Glomerular endothelial cell (primary cell): ENCODE measurements around the gene EPS8L2. TPM values are rescaled to one million over a fixed set of nuclear protein-coding genes. Genes with fewer than 3 reads are reported as not detected.

Source experiments
- DNase-seq: peaks from one replicate; pipeline ENCODE4 v3.0.0-alpha.2; 2011; ENCODE audit warnings: low read depth, low spot score; ENCODE audit errors: extremely low read depth
- total RNA-seq: library from RNA; depleted of rRNA; stranded (reverse); fragments of >200 nt; gene quantifications from 2 replicates; pipeline ENCODE4 v1.2.3, GENCODE V29; 2015

Gene EPS8L2
- total RNA-seq, 1 donor from 2014 or later, result 18.1 TPM

DNA sequence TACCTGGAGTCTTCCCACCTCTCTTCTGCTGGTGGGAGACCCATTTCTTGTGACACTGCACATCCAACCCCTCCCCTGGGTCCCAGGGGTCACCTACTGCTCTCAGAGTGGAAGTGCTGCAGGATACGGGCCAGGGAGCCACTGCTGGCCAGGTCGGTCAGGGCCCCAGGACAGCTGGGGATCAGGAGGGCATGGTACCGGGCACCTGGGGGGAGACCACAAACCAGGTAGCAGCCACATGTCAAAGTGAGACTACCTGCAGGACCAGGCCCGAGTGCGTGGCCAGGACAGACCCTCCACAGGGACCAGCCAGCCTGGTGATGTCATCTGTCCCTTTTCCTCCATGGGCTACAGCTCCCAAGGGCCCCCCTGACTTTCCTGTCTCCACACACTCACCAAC is 67.4 kb downstream of the EPS8L2 start:
- DNase-seq, result no peak

DNA sequence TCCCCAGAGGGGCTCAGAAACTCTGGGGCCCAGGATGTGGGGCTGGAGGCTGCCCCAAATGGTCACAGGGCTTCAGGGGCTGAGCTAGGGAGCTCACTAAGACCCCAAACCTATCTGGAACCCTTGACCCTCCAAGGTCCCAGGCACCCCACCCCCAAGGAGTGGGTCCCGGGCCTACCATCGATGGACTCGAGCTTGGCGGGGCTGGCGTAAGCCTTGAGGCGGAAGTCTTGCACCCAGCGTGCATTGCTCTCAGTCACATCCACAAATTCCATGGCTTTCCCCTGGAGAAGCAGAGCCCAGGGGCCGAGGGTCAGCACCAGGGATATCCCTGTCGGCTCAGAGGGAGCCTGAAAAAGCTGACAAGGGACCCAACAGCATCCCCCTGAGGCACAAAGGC is 67.8 kb downstream of the EPS8L2 start:
- DNase-seq, result no peak

DNA sequence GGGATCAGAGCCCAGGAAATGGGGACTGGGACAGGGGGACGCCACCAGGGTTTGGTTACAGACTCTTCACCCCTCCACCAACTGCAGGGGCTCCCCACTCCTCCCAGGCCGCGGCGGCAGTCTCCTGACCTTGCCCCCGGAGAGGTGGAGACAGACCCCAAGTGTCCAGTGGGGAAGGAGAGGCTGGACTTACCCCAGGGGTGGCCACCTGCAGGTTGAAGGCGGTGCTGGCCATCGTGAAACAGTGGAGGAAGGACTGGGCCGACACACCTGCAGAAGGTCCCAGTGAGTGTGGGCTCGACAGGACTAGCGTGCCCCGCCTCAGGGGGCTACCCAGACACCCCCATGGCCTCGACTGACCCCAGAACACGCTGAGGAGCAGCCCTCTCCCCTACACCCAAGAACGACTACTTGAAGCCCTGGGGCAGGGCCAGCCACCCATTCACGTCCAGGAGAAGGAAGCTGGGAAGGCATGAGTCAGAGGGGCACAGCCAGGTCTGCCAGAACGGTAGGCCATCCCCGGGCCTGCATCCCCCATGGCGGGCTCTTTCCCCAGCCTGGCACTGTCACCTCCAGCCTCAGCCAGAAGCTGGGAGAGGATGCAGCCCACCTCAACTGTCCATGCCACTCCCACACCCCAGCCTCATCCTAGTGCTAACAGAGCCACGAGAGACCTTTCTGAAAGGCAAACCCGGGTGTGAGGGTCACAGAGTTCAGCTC is 69.0 kb downstream of the EPS8L2 start:
- DNase-seq, result no peak

DNA sequence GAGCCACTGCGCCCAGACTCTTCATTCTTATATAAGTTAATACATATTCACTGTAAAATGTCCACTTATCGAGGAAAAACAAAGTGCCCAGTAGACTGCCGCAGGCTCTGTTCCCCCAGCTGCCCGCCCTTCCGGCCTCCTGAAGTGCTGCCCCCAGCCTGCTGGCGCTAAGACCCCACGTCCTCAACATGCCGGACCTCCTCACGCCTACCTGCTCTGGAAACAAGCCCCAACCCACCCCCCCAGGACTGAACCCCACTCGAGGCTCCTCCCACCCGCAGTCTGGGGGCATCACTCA is 70.2 kb downstream of the EPS8L2 start:
- DNase-seq, result no peak

DNA sequence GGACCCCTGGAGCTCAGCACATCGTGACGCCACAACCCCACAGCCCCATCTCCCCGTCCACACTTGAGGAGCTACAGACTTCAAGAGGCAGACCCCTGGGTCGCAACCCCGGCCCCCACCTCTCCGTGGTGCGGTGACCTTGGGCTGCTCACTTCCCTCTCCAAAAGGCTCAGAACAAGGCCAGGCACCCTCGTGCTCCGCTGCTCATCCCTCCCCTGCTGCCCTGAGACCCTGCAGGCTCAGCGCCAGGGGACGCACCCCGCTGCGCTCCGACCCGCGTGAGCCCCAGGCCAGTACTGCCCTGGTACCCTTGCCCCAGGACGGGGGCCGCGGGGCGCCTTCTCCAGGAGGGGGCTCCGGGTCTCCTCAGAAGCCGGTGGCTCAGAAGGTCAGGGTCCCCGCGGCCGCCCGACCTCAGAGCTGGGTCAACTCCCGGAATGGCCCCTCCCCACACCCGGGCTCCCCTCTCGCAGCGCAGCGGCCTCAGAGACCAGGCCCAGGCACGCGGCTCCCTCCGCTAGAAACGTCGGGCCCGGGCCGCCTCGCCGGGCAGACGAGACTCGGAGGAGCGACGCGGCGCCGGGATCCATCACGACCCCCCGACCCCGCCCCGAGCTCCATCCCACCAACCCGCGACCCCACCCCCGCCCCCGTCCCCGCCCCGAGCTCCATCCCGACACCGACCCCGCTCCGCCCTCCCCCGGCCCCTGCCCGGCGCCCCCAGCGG is 70.7 kb downstream of the EPS8L2 start:
- no peak for DNase-seq

Other genes starting within 250 kb of the EPS8L2 start
- 158 and 255 TPM in 2 replicates for gene RNH1, start 199.0 kb upstream of the EPS8L2 start, total RNA-seq
- gene HRAS, start 170.7 kb upstream of the EPS8L2 start, total RNA-seq, result 47.5 and 60.5 TPM in 2 replicates
- 0.53 TPM in 2 replicates for gene LRRC56, start 168.7 kb upstream of the EPS8L2 start, total RNA-seq
- 1.3 and 3.3 TPM in 2 replicates for gene LMNTD2, start 145.5 kb upstream of the EPS8L2 start, total RNA-seq
- gene RASSF7, start 145.3 kb upstream of the EPS8L2 start, total RNA-seq, result 17.6 and 24.2 TPM in 2 replicates
- 22.4 and 46.5 TPM in 2 replicates for gene PHRF1, start 129.8 kb upstream of the EPS8L2 start, total RNA-seq
- gene IRF7, start 90.3 kb upstream of the EPS8L2 start, total RNA-seq, result 22.8 and 66.5 TPM in 2 replicates
- gene CDHR5, start 81.3 kb upstream of the EPS8L2 start, total RNA-seq, result not detected in 2 replicates
- gene SCT, start 79.0 kb upstream of the EPS8L2 start, total RNA-seq, result not detected in 2 replicates
- not detected in 2 replicates for gene DRD4, start 69.0 kb upstream of the EPS8L2 start, total RNA-seq
- 58.0 and 59.3 TPM in 2 replicates for gene DEAF1, start 11.0 kb upstream of the EPS8L2 start, total RNA-seq
- gene TMEM80, start 10.4 kb upstream of the EPS8L2 start, total RNA-seq, result 25.1 and 25.3 TPM in 2 replicates
- 224 and 252 TPM in 2 replicates for gene TALDO1, start 41.2 kb downstream of the EPS8L2 start, total RNA-seq
- gene GATD1, start 71.3 kb downstream of the EPS8L2 start, total RNA-seq, result 37.6 and 47.2 TPM in 2 replicates
- gene CEND1, start 83.9 kb downstream of the EPS8L2 start, total RNA-seq, result 0.58 and 0.78 TPM in 2 replicates
- gene SLC25A22, start 92.0 kb downstream of the EPS8L2 start, total RNA-seq, result 16.1 and 20.9 TPM in 2 replicates
- 27.4 and 47.9 TPM in 2 replicates for gene PIDD1, start 99.0 kb downstream of the EPS8L2 start, total RNA-seq
- gene RPLP2, start 103.7 kb downstream of the EPS8L2 start, total RNA-seq, result 621 and 670 TPM in 2 replicates
- gene PNPLA2, start 112.7 kb downstream of the EPS8L2 start, total RNA-seq, result 27.4 and 58.0 TPM in 2 replicates
- 13.5 and 19.4 TPM in 2 replicates for gene CRACR2B, start 121.7 kb downstream of the EPS8L2 start, total RNA-seq
- gene CD151, start 126.7 kb downstream of the EPS8L2 start, total RNA-seq, result 569 and 728 TPM in 2 replicates
- 125 and 145 TPM in 2 replicates for gene POLR2L, start 136.3 kb downstream of the EPS8L2 start, total RNA-seq
- gene TSPAN4, start 136.6 kb downstream of the EPS8L2 start, total RNA-seq, result 121 and 134 TPM in 2 replicates
- gene CHID1, start 204.6 kb downstream of the EPS8L2 start, total RNA-seq, result 83.5 and 87.7 TPM in 2 replicates
- 93.7 and 129 TPM in 2 replicates for gene AP2A2, start 219.6 kb downstream of the EPS8L2 start, total RNA-seq